Measurements from ENCODE around the gene UVRAG.

DNA sequence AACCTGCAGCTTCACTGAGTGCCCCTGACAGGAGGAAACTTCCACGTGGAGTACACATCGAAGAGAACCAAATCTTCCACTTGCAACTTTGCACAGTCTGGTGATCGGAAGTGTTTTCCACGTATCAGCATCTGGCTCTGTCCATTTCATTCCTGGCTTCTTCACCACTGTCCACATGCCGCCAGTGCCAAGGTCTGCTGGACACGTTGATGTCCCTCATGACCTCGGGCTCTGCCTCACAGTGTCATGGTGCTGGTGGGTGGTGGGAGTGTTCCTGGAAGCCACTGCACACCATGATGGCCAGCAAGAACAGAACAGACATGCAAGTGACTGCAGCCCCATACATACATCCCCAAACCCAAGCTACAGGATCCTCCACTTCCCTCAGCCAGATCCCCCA lies 342.9 kb downstream of the UVRAG start:
- TF ChIP-seq, protein P1, sequence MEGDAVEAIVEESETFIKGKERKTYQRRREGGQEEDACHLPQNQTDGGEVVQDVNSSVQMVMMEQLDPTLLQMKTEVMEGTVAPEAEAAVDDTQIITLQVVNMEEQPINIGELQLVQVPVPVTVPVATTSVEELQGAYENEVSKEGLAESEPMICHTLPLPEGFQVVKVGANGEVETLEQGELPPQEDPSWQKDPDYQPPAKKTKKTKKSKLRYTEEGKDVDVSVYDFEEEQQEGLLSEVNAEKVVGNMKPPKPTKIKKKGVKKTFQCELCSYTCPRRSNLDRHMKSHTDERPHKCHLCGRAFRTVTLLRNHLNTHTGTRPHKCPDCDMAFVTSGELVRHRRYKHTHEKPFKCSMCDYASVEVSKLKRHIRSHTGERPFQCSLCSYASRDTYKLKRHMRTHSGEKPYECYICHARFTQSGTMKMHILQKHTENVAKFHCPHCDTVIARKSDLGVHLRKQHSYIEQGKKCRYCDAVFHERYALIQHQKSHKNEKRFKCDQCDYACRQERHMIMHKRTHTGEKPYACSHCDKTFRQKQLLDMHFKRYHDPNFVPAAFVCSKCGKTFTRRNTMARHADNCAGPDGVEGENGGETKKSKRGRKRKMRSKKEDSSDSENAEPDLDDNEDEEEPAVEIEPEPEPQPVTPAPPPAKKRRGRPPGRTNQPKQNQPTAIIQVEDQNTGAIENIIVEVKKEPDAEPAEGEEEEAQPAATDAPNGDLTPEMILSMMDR (IDR thresholded peaks at IDR 0.05 in 8 of 11, conservative IDR thresholded peaks at IDR 0.05 in 3 of 11), result no peak
- TF ChIP-seq POLR2AphosphoS5 (IDR thresholded peaks at IDR 0.05), result no peak
- no peak for TF ChIP-seq POLR2A (IDR thresholded peaks at IDR 0.05)

All from spleen (tissue), 7 donors.